Pancreas (tissue), 10 donors: ENCODE results near the gene UNC5CL. TPM values are rescaled to one million over a fixed set of nuclear protein-coding genes. Genes with fewer than 3 reads are reported as not detected.
A peak's percentile ranks its signal among the peaks of the same experiment; 100 is the strongest.

ENCODE experiments used
- ATAC-seq, 4 donors: fragments of 200-7000 bp; cut with Tn5 transposase; one replicate each; pipeline versions ENCODE4 v1.8.0 to v1.9.1; 2020; ENCODE audit warnings: mild to moderate bottlenecking in 4 of 4, moderate library complexity in 4 of 4
- DNase-seq, 6 donors: peaks; one replicate each; pipeline ENCODE4 v3.0.0-alpha.2; 2020
- FAIRE-seq: peaks from 2 replicates; lab custom pipeline; 2012; peaks lifted over from hg19 to GRCh38; lab: Jason Lieb, UNC
- H3K27ac ChIP-seq, 4 donors: fragments of 200-600 bp; sonication (generic); 1 replicate in 3 of 4; 2 replicates in 1 of 4; pipeline versions ENCODE4 v1.5.0 to v1.8.0; 2020
- H3K27me3 ChIP-seq, 4 donors: fragments of 200-600 bp; one replicate each; pipeline ENCODE4 v1.8.0; 2021
- H3K36me3 ChIP-seq, 3 donors: fragments of 200-600 bp; sonication (generic) in 1 of 3; one replicate each; pipeline versions ENCODE4 v1.5.0 to v1.8.0; 2020 to 2021
- H3K4me1 ChIP-seq, 3 donors: fragments of 200-600 bp; one replicate each; pipeline ENCODE4 v1.8.0; 2021
- H3K4me3 ChIP-seq, 4 donors: fragments of 200-600 bp; sonication (generic) in 2 of 4; one replicate each; pipeline versions ENCODE4 v1.5.0 to v1.8.0; 2020 to 2021
- H3K9me3 ChIP-seq, 4 donors: fragments of 200-600 bp; one replicate each; pipeline ENCODE4 v1.8.0; 2021
- CTCF ChIP-seq, 4 donors: fragments of 200-600 bp; sonication (generic) in 3 of 4; IDR thresholded peaks; one replicate each; pipeline versions ENCODE4 v1.5.0 to v1.8.0; 2021; ENCODE audit warnings: antibody characterized with exemption in 4 of 4
- WGBS, 2 donors: extraction: QIAGEN DNeasy Blood & Tissue Kit; methylation state at CpG; one replicate each; pipeline ENCODE4 v1.1.7; 2013; 5-methylcytosine and 5-hydroxymethylcytosine counted together
- intact Hi-C, 3 donors: fragments of 100-400 bp; cut with DNase I; formaldehyde crosslinking; loops; one replicate each; pipeline versions ENCODE4 v1.11.1 to v1.14.2; 2022
- polyA plus RNA-seq, 2 donors: library from polyadenylated mRNA; stranded (reverse); fragments of 200-250 nt; gene quantifications; one replicate each; pipeline ENCODE4 v1.2.3, GENCODE V29; 2013
- total RNA-seq, 6 donors: library from RNA; stranded (reverse); fragmentation: NEBNext Ultra II Directional in 4 of 6; extraction: Animal tissue kit (Norgen Biotek cat#: 25700) in 4 of 6; gene quantifications; one replicate each; pipeline versions ENCODE4 v1.2.1 to v1.2.4, GENCODE V29; 2021 to 2023
- donor health status: healthy with polysubstance abuse.
- donor health status: DM: no; HTN: no; CAD: no; lungs with moderate emphysema.
- donor health status: DM: no; HTN: no; CAD: no.
- donor health status: control.
- donor health status: control.
- donor health status: Bipolar disorder and iron deficiency.
- donor health status: DM: yes; HTN: yes; CAD: no.
- donor health status: DM: no; HTN: no; CAD: no.
- donor health status: DM: no; HTN: no; CAD: no.
- donor health status: DM: yes; HTN: yes; CAD: no.

UNC5CL gene
- total and polyA plus RNA-seq, 8 donors: 7.2 to 40.6 (median 23.2) TPM

DNA sequence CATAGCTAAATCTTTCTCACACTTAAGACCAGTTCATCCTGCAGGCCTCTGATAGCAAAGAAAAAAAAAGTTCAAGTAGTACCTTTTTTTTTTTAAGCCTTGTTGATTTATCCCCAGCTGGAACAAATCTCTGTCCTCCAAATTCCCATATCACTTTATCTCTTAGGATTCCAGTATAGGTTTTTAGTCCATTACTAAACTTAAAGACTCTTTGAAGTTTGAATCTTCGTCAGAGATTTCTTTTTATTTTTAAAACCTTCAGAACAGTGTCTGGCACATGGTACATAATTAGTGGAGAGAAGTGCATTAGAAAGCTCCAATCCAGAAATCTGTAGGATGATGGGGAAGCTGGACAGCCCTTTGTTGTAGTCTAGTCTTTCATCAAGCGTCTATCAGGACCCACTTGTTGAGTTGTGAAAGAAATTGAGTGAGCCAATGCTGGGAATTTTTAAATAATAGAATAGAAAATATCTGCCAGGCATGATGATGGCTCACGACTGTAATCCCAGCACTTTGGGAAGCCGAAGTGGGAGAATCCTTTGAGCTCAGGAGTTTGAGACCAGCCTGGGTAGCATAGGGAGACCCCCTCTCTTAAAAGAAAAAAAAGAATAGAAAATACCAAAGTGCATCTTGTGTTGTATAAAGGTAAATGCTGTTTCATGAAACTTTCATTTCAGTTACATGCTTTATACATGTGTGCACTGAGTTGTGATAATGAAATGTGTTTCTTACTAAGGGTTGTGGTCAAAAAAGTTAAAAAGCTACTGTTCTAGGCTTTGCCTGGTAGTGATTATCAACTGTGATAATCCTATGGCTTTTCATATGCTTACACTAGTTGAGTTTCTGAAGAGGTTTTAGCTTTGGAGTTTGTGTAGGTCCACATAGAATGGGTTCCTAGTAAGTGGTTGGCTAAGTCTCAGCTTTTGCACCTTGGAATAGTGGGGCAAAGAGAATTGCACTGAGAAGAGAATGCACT, 36.9 kb upstream of the UNC5CL start:
- 80 to 82% methylated on average over 4 of the region's 4 CpGs for WGBS, 2 donors
- DNase-seq (no peak), ATAC-seq (no peak), FAIRE-seq (no peak)
- Histone ChIP-seq H3K9me3 (no peaks in the 10 kb centered on the region), H3K27ac (no peak overlapping the region), H3K36me3 (peaks cover 0 to 8% (median 5%) of the 10 kb centered on the region in 3 donors), H3K4me1 (peaks cover 7 to 25% (median 24%) of the 10 kb centered on the region in 3 donors), H3K27me3 (no peaks in the 10 kb centered on the region), H3K4me3 (no peak overlapping the region)
- TF ChIP-seq CTCF (IDR thresholded peaks at IDR 0.05): no peak
- intact Hi-C loops: no loop called here

- Histone ChIP-seq H3K9me3 (no peaks in the 10 kb centered on the region), H3K4me3 (peak overlapping the region in 2 of 4 donors; percentile 89 to 98), H3K27me3 (no peaks in the 10 kb centered on the region), H3K36me3 (peaks cover 0 to 2% (median 0%) of the 10 kb centered on the region in 3 donors), H3K4me1 (peaks cover 7 to 34% (median 33%) of the 10 kb centered on the region in 3 donors), H3K27ac (peak overlapping the region in 2 of 4 donors; percentile 99 to 100)
- intact Hi-C loops: no loop called here
- FAIRE-seq (no peak), ATAC-seq (no peak), DNase-seq (no peak)
- no peak for TF ChIP-seq CTCF (IDR thresholded peaks at IDR 0.05)
- 20 to 24% methylated on average over 11 of the region's 11 CpGs for WGBS, 2 donors
Observed at GRCh38 chr6:41074692-41075436, 35.8 kb upstream of the UNC5CL start.

- Histone ChIP-seq H3K27ac (peak overlapping the region; percentile 98 to 100 (median 99)), H3K9me3 (no peaks in the 10 kb centered on the region), H3K27me3 (no peaks in the 10 kb centered on the region), H3K4me1 (peaks cover 7 to 34% (median 33%) of the 10 kb centered on the region in 3 donors), H3K4me3 (peak overlapping the region; percentile 89 to 98 (median 94)), H3K36me3 (peaks cover 0 to 4% (median 0%) of the 10 kb centered on the region in 3 donors)
- intact Hi-C loops: no loop called here
- TF ChIP-seq CTCF (IDR thresholded peaks at IDR 0.05): no peak
- WGBS, 2 donors: 2% methylated on average over 11 of the region's 11 CpGs
- no peak for ATAC-seq
- FAIRE-seq: no peak
- no peak for DNase-seq
Observed at GRCh38 chr6:41073968-41074691, 35.1 kb upstream of the UNC5CL start.

- ATAC-seq: peak; percentile 32 to 49 (median 36)
- 0 to 1% methylated on average over 48 to 74 of the region's 74 CpGs for WGBS, 2 donors
- FAIRE-seq: no peak
- intact Hi-C loops: no loop called here
- peak; percentile 88 to 93 (median 90) for DNase-seq
- H3K36me3 ChIP-seq: peaks cover 0 to 4% (median 0%) of the 10 kb centered on the region in 3 donors
- no peaks in the 10 kb centered on the region for H3K27me3 ChIP-seq
- H3K27ac ChIP-seq: peak overlapping the region; percentile 98 to 100 (median 99)
- TF ChIP-seq CTCF (IDR thresholded peaks at IDR 0.05): peak in 2 of 4 donors; percentile 20 to 21
- peak overlapping the region; percentile 89 to 98 (median 94) for H3K4me3 ChIP-seq
- H3K4me1 ChIP-seq: peaks cover 7 to 34% (median 33%) of the 10 kb centered on the region in 3 donors
- H3K9me3 ChIP-seq: no peaks in the 10 kb centered on the region
Observed at GRCh38 chr6:41073203-41073967, 34.4 kb upstream of the UNC5CL start.
